Measurements from ENCODE around the gene UBAP1. TPM values are rescaled to one million over a fixed set of nuclear protein-coding genes. Genes with fewer than 3 reads are reported as not detected.

The UBAP1 gene
- total and polyA plus RNA-seq, 2 experiments from 2014 or later, result 17.4 to 20.7 TPM

DNA sequence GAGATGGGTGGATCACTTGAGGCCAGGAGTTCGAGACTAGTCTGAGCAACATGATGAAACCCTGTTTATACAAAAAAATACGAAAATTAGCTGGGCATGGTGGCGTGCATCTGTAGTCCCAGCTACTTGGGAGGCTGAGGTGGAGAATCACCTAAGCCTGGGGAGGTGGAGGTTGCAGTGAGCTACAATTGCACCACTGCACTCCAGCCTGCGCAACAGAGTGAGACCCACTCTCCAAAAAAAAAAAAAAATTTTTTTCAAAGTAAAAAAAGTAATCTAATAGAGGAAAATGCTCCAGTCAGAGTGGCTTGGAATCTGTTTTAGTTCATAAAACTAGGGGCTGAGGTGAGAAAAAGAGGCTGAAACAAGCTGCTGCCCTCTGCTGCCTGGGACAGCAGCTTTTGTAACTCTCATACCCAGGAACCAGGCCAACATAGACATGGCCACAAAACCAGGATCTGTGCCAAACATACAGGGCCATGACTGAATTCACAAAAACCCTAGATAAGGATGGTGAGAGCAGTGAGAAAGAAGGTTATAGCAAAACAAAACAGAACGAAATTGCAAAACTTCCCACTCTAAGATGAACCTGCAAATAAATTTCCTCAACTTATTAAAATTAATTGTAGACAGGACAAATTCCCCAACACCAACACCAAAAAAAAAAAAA is 39.2 kb upstream of the UBAP1 start:
- H3K27ac Mint-ChIP-seq, result no peak overlapping the region
- peaks cover 15% of the 10 kb centered on the region; the same call in 2 of the 3 replicates for H3K9me3 Mint-ChIP-seq
- TF ChIP-seq, protein P1, sequence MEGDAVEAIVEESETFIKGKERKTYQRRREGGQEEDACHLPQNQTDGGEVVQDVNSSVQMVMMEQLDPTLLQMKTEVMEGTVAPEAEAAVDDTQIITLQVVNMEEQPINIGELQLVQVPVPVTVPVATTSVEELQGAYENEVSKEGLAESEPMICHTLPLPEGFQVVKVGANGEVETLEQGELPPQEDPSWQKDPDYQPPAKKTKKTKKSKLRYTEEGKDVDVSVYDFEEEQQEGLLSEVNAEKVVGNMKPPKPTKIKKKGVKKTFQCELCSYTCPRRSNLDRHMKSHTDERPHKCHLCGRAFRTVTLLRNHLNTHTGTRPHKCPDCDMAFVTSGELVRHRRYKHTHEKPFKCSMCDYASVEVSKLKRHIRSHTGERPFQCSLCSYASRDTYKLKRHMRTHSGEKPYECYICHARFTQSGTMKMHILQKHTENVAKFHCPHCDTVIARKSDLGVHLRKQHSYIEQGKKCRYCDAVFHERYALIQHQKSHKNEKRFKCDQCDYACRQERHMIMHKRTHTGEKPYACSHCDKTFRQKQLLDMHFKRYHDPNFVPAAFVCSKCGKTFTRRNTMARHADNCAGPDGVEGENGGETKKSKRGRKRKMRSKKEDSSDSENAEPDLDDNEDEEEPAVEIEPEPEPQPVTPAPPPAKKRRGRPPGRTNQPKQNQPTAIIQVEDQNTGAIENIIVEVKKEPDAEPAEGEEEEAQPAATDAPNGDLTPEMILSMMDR (conservative IDR thresholded peaks at IDR 0.05; ENCODE audit: low read depth in 2 of 2), result peak in 1 of 2 experiments; percentile 52; a peak in 3 of 4 replicates
- TF ChIP-seq NANOG (IDR thresholded peaks at IDR 0.05; ENCODE audit: borderline replicate concordance) (no peak), ZNF331 (CRISPR knock-in tag; IDR thresholded peaks at IDR 0.05; ENCODE audit: low read depth) (no peak), ZNF114 (CRISPR knock-in tag; IDR thresholded peaks at IDR 0.05) (no peak), POLR2AphosphoS5 (IDR thresholded peaks at IDR 0.05; ENCODE audit: low read depth) (no peak), STAT1 (IDR thresholded peaks at IDR 0.05; ENCODE audit: unreplicated experiment) (no peak)
- Histone ChIP-seq H3K27me3 (ENCODE audit: insufficient read depth) (no peaks in the 10 kb centered on the region), H3K9me2 (ENCODE audit: insufficient read depth) (no peaks in the 10 kb centered on the region), H3K4me1 (ENCODE audit: insufficient read depth) (no peaks in the 10 kb centered on the region), H3K36me3 (ENCODE audit: insufficient read depth) (no peaks in the 10 kb centered on the region), H3K27ac (ENCODE audit: low read depth) (no peak overlapping the region), H2AFZ (no peak overlapping the region), H3K79me2 (replicated peaks; ENCODE audit: insufficient read depth) (no peaks in the 10 kb centered on the region), H3K4me2 (no peak overlapping the region), H4K20me1 (replicated peaks; ENCODE audit: insufficient read depth) (no peaks in the 10 kb centered on the region), H3K4me3 (no peak overlapping the region), H3F3A (replicated peaks; ENCODE audit: low read depth) (no peaks in the 10 kb centered on the region)
- ATAC-seq, result peak; percentile 71
- H3K4me1 Mint-ChIP-seq, result no peaks in the 10 kb centered on the region
- no peaks in the 10 kb centered on the region for H3K36me3 Mint-ChIP-seq (ENCODE audit: low read depth)
- H3K4me3 Mint-ChIP-seq, result no peak overlapping the region
- peaks cover 8% of the 10 kb centered on the region for H3K27me3 Mint-ChIP-seq (ENCODE audit: insufficient read depth, low read depth, poor library complexity)
- peak; percentile 33 for DNase-seq (ENCODE audit: low spot score)

DNA sequence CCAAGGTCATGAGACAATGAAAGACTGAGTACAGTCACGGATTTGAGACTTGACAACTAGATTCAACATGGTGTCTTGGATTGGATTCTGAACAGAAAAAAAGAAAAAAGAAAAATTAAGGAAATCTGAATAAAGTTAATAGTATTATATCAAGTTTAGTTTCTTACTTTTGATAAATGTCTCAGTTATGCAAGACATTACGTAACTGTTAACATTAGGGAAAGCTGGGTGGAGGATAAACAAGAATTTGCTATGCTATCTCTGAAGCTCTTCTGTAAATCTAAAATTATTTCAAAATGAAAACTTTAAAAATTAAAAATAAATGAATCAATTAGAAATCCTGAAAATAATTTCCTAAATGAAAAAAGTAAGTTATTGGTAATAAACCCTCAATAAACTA is 38.0 kb upstream of the UBAP1 start:
- ATAC-seq (no peak), DNase-seq (ENCODE audit: low spot score) (no peak)
- Histone ChIP-seq H3F3A (replicated peaks; ENCODE audit: low read depth) (no peaks in the 10 kb centered on the region), H3K4me1 (ENCODE audit: insufficient read depth) (no peaks in the 10 kb centered on the region), H3K27me3 (ENCODE audit: insufficient read depth) (no peaks in the 10 kb centered on the region), H3K27ac (ENCODE audit: low read depth) (no peak overlapping the region), H3K36me3 (ENCODE audit: insufficient read depth) (no peaks in the 10 kb centered on the region), H3K4me3 (no peak overlapping the region), H3K79me2 (replicated peaks; ENCODE audit: insufficient read depth) (no peaks in the 10 kb centered on the region), H4K20me1 (replicated peaks; ENCODE audit: insufficient read depth) (no peaks in the 10 kb centered on the region), H2AFZ (no peak overlapping the region), H3K4me2 (no peak overlapping the region), H3K9me2 (ENCODE audit: insufficient read depth) (no peaks in the 10 kb centered on the region)
- peaks cover 7% of the 10 kb centered on the region for H3K27me3 Mint-ChIP-seq (ENCODE audit: insufficient read depth, low read depth, poor library complexity)
- H3K9me3 Mint-ChIP-seq, result peaks cover 12% of the 10 kb centered on the region; the same call in 2 of the 3 replicates
- no peaks in the 10 kb centered on the region for H3K36me3 Mint-ChIP-seq (ENCODE audit: low read depth)
- no peaks in the 10 kb centered on the region for H3K4me1 Mint-ChIP-seq
- no peak overlapping the region for H3K4me3 Mint-ChIP-seq
- no peak overlapping the region for H3K27ac Mint-ChIP-seq
- TF ChIP-seq EZH2 (IDR thresholded peaks at IDR 0.05; ENCODE audit: low read depth, unreplicated experiment), result no peak
- TF ChIP-seq ZNF114 (CRISPR knock-in tag; IDR thresholded peaks at IDR 0.05), result no peak
- TF ChIP-seq ETS1 (IDR thresholded peaks at IDR 0.05), result no peak
- TF ChIP-seq JUNB (IDR thresholded peaks at IDR 0.05; ENCODE audit: unreplicated experiment), result no peak
- no peak for TF ChIP-seq NANOG (IDR thresholded peaks at IDR 0.05; ENCODE audit: borderline replicate concordance)
- no peak for TF ChIP-seq EZH2phosphoT487 (IDR thresholded peaks at IDR 0.05; ENCODE audit: unreplicated experiment)
- TF ChIP-seq, protein P2, sequence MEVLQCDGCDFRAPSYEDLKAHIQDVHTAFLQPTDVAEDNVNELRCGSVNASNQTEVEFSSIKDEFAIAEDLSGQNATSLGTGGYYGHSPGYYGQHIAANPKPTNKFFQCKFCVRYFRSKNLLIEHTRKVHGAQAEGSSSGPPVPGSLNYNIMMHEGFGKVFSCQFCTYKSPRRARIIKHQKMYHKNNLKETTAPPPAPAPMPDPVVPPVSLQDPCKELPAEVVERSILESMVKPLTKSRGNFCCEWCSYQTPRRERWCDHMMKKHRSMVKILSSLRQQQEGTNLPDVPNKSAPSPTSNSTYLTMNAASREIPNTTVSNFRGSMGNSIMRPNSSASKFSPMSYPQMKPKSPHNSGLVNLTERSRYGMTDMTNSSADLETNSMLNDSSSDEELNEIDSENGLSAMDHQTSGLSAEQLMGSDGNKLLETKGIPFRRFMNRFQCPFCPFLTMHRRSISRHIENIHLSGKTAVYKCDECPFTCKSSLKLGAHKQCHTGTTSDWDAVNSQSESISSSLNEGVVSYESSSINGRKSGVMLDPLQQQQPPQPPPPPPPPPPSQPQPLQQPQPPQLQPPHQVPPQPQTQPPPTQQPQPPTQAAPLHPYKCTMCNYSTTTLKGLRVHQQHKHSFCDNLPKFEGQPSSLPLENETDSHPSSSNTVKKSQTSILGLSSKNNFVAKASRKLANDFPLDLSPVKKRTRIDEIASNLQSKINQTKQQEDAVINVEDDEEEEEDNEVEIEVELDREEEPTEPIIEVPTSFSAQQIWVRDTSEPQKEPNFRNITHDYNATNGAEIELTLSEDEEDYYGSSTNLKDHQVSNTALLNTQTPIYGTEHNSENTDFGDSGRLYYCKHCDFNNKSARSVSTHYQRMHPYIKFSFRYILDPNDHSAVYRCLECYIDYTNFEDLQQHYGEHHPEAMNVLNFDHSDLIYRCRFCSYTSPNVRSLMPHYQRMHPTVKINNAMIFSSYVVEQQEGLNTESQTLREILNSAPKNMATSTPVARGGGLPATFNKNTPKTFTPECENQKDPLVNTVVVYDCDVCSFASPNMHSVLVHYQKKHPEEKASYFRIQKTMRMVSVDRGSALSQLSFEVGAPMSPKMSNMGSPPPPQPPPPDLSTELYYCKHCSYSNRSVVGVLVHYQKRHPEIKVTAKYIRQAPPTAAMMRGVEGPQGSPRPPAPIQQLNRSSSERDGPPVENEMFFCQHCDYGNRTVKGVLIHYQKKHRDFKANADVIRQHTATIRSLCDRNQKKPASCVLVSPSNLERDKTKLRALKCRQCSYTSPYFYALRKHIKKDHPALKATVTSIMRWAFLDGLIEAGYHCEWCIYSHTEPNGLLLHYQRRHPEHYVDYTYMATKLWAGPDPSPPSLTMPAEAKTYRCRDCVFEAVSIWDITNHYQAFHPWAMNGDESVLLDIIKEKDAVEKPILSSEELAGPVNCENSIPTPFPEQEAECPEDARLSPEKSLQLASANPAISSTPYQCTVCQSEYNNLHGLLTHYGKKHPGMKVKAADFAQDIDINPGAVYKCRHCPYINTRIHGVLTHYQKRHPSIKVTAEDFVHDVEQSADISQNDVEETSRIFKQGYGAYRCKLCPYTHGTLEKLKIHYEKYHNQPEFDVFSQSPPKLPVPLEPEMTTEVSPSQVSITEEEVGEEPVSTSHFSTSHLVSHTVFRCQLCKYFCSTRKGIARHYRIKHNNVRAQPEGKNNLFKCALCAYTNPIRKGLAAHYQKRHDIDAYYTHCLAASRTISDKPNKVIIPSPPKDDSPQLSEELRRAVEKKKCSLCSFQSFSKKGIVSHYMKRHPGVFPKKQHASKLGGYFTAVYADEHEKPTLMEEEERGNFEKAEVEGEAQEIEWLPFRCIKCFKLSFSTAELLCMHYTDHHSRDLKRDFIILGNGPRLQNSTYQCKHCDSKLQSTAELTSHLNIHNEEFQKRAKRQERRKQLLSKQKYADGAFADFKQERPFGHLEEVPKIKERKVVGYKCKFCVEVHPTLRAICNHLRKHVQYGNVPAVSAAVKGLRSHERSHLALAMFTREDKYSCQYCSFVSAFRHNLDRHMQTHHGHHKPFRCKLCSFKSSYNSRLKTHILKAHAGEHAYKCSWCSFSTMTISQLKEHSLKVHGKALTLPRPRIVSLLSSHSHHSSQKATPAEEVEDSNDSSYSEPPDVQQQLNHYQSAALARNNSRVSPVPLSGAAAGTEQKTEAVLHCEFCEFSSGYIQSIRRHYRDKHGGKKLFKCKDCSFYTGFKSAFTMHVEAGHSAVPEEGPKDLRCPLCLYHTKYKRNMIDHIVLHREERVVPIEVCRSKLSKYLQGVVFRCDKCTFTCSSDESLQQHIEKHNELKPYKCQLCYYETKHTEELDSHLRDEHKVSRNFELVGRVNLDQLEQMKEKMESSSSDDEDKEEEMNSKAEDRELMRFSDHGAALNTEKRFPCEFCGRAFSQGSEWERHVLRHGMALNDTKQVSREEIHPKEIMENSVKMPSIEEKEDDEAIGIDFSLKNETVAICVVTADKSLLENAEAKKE (CRISPR knock-in tag; IDR thresholded peaks at IDR 0.05), result no peak
- no peak for TF ChIP-seq CREB1 (CRISPR knock-in tag; IDR thresholded peaks at IDR 0.05; ENCODE audit: low read depth)
- no peak for TF ChIP-seq STAT1 (IDR thresholded peaks at IDR 0.05; ENCODE audit: unreplicated experiment)
- no peak for TF ChIP-seq ZNF331 (CRISPR knock-in tag; IDR thresholded peaks at IDR 0.05; ENCODE audit: low read depth)
